ENCODE measurements around the gene RILPL1. TPM values are rescaled to one million over a fixed set of nuclear protein-coding genes. Genes with fewer than 3 reads are reported as not detected.
A peak's percentile ranks its signal among the peaks of the same experiment; 100 is the strongest.
"Not testable (repeated sequence)": the region's sequence is repeated elsewhere in the genome, so short reads cannot be mapped to it uniquely, and the experiment has no call there.

RILPL1 gene
- total and polyA plus RNA-seq, 7 donors: 1.4 to 30.5 (median 12.1) TPM

DNA sequence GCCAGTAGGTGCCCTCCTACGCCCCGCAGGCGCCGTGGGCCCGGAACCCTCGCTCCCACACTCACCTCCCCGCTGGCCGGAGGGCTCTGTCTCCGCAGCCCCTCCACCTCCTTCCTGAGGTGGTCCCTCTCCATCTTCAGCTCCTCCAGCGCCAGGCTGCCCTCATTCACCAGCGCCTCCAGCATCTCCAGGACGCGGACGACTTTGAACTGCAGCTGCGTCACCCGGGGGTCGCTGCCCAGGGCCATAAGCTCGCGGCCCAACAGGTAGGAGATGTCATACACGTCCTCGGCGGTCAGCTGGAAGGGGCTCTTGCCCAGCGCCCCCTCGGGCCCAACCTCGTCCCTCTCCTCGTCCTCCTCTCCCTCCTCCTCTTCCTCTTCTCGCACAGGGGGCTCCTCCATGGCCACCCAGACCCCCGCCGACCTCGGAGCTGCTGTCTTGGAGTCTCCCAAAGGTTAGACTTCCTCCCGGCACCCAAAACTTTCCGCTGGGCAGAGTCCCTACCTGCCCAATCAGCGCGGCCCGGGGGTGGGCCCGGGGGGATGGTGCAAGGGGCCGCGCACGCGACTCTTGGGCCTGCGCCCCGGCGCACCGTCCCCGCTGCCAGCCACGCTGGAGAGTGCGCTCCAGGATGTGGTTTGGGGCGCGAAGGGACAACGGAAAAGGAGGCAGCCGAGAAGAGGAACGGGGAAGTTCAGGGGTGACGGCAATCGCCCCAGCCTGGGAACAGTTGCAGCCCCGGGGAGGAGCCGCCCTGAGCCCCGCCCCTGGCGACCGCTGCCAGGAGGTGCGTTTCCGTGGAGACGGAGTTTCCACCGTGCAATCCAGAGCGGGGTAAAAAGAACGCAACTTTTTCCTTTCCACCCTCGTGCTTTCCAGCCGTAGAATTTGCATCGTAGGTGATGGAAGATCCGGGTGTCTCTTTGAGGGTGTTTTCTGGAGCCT, 97.2 kb downstream of the RILPL1 start, which contains the start of gene RILPL2:
RILPL2 (minus strand) TSS at position 668 of the 948 bp plus-strand sequence; CDS start at position 404, 264 bp downstream.
- Histone ChIP-seq H3K4me3 (peak within 1 kb of the TSS; percentile 68 to 89 (median 74)), H3K27me3 (no peaks in the 10 kb centered on the region), H3K36me3 (no peaks in the 10 kb centered on the region), H3K4me1 (peaks cover 0 to 43% (median 31%) of the 10 kb centered on the region in 4 donors), H3K27ac (peak within 1 kb of the TSS; percentile 74 to 82 (median 78)), H3K9me3 (no peaks in the 10 kb centered on the region)
- whole genome bisulfite sequencing, 2 donors: 1 to 3% methylated on average over 69 of the region's 69 CpGs
- intact Hi-C loops (cut with DNase I): loop anchor here (5.0 to 10.0 kb wide), 3 partner anchors 44 to 146 kb away; partner anchors contain the start of genes RILPL1 and TMED2
- TF ChIP-seq POLR2AphosphoS5 (IDR thresholded peaks at IDR 0.05): peak; percentile 23 to 83 (median 78)
- peak in 1 of 2 donors; percentile 39 for TF ChIP-seq POLR2A (IDR thresholded peaks at IDR 0.05)
- no peak for TF ChIP-seq EP300 (IDR thresholded peaks at IDR 0.05)
- DNase-seq: peak; percentile 95

- H3K36me3 ChIP-seq: peaks cover 0 to 2% (median 0%) of the 10 kb centered on the region in 4 donors
- intact Hi-C loops (cut with DNase I): loop anchor here (5.0 to 10.0 kb wide), 3 partner anchors 43 to 147 kb away; partner anchors contain the start of genes RILPL1 and TMED2
- H3K27ac ChIP-seq: peak overlapping the region; percentile 74 to 82 (median 78)
- no peak for DNase-seq
- WGBS, 2 donors: 46 to 56% methylated on average over 5 of the region's 5 CpGs
- no peaks in the 10 kb centered on the region for H3K9me3 ChIP-seq
- no peaks in the 10 kb centered on the region for H3K27me3 ChIP-seq
- TF ChIP-seq EP300 (IDR thresholded peaks at IDR 0.05): no peak
- no peak for TF ChIP-seq POLR2A (IDR thresholded peaks at IDR 0.05)
- no peak for TF ChIP-seq POLR2AphosphoS5 (IDR thresholded peaks at IDR 0.05)
- no peak for TF ChIP-seq CTCF (IDR thresholded peaks at IDR 0.05)
- H3K4me3 ChIP-seq: peak overlapping the region; percentile 68 to 89 (median 74)
- H3K4me1 ChIP-seq: peaks cover 0 to 43% (median 31%) of the 10 kb centered on the region in 4 donors
These were observed 97.9 kb downstream of the RILPL1 start for GRCh38 chr12:123435636-123436016.

DNA sequence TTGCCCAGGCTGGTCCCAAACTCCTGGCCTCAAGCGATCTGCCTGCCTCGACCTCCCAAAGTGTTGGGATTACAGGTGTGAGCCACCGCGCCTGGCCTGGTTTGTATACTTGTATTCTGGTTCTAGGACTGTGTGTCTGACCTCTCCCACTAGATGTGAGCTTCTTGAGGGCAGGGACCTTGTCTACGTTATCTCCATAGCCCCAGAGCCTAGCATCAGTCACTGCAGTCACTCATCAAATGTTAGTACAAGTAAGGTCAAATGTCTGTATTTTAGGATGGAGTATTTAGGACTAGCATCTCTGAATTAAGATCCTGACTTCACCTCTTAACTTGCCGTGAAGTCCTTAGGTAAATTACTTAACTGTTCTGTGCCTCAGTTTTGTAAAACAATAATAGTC, 99.9 kb downstream of the RILPL1 start:
- H3K27me3 ChIP-seq: no peaks in the 10 kb centered on the region
- no peak overlapping the region for H3K27ac ChIP-seq
- H3K9me3 ChIP-seq: no peaks in the 10 kb centered on the region
- TF ChIP-seq EP300 (IDR thresholded peaks at IDR 0.05) (no peak), CTCF (IDR thresholded peaks at IDR 0.05) (no peak), POLR2AphosphoS5 (IDR thresholded peaks at IDR 0.05) (no peak), POLR2A (IDR thresholded peaks at IDR 0.05) (no peak)
- no peak overlapping the region for H3K4me3 ChIP-seq
- DNase-seq: no peak
- H3K36me3 ChIP-seq: peaks cover 0 to 17% (median 0%) of the 10 kb centered on the region in 4 donors
- WGBS, 2 donors: 92 to 96% methylated on average over 6 of the region's 6 CpGs
- intact Hi-C loops (cut with DNase I): loop anchor here (10.0 kb wide), 1 partner anchor 101 kb away; the partner anchor contains the start of gene RILPL1
- peaks cover 0 to 43% (median 31%) of the 10 kb centered on the region in 4 donors for H3K4me1 ChIP-seq

DNA sequence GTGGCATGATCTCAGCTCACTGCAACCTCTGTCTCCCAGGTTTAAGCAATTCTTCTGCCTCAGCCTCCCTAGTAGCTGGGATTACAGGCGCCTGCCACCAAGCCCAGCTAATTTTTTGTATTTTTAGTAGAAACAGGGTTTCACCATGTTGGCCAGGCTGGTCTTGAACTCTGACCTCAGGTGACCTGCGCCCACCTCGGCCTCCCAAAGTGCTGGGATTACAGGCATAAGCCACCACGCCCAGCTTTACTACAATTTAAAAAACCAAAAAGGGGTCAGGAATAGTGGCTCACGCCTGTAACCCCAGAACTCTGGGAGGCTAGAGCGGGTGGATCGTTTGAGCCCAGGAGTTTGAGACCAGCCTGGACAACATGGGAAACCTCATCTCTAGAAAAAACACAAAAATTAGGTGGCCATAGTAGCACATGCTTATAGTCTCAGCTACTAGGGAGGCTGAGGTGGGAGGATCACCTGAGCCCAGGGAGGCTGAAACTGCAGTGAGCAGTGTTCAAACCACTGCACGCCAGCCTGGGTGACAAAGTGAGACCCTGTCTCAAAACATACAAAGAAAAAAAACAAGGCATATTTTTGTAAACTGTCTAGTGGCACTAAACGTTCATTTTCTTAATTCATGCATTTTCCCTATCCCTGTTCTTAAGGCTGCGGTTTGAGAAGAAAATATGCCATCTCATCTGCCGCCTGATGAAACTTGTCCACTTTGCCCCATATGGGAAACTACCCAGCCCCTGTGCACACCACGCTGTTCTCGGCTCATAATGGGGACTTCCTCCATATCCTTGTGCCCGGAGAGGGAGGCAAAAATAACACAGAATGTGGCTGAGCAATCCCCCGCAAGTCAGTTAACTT, 101.3 kb downstream of the RILPL1 start:
- H3K9me3 ChIP-seq, H3K27me3 ChIP-seq, H3K4me3 ChIP-seq, H3K27ac ChIP-seq, DNase-seq: not testable (repeated sequence)
- Histone ChIP-seq H3K36me3 (peaks cover 0 to 26% (median 0%) of the 10 kb centered on the region in 4 donors), H3K4me1 (peaks cover 0 to 43% (median 31%) of the 10 kb centered on the region in 4 donors)
- intact Hi-C loops (cut with DNase I): loop anchor here (10.0 kb wide), 1 partner anchor 103 kb away; the partner anchor contains the start of gene RILPL1
- WGBS, 2 donors: 71 to 78% methylated on average over 15 of the region's 15 CpGs

GRCh38 chr12:123429101-123429500, 104.4 kb downstream of the RILPL1 start:
- H3K36me3 ChIP-seq: peaks cover 0 to 26% (median 0%) of the 10 kb centered on the region in 4 donors
- H3K4me3 ChIP-seq; H3K27me3 ChIP-seq; H3K9me3 ChIP-seq; intact Hi-C loops (cut with DNase I); DNase-seq; H3K27ac ChIP-seq: not testable (repeated sequence)
- H3K4me1 ChIP-seq: peaks cover 0 to 20% (median 10%) of the 10 kb centered on the region in 4 donors
- 95 to 97% methylated on average over 8 of the region's 8 CpGs for WGBS, 2 donors

All from sigmoid colon (tissue), 7 donors.